Hematopoietic multipotent progenitor cell treated with erythropoietin and hydrocortisone succinate and interleukin-3 and kit ligand, for 8 days (in vitro differentiated cells): Measurements from ENCODE around the gene EPHA4.

ENCODE experiments used
- DNase-seq: peaks from one replicate; pipeline ENCODE4 v3.0.0-alpha.2; 2015

The EPHA4 gene

GRCh38 chr2:221380686-221381085 is 191.4 kb downstream of the EPHA4 start:
- no peak for DNase-seq

- no peak for DNase-seq
Measured at GRCh38 chr2:221380062-221380461, 192.0 kb downstream of the EPHA4 start.

GRCh38 chr2:221377597-221377996 is 194.5 kb downstream of the EPHA4 start:
- DNase-seq: no peak

- DNase-seq: no peak
Measured at GRCh38 chr2:221377066-221377465, 195.0 kb downstream of the EPHA4 start.

DNA sequence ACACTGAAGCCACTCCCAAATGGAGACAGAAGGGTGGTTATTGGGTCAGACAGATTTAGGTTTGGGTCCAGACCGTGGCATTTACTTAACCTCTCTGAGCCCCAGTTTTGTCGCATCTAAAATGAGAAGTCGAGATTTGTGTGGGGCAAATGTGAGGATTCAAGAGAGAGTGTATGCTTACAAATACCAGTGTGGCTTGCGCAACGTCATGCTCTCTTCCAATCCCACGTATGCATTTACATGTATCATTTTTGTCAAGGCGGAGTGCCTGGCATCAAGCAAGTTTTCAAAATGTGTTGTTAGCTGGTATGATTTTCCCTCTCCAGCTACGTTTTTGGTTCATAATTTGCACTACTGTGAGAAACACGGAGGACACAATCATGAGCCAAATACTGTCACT is 197.9 kb downstream of the EPHA4 start:
- no peak for DNase-seq

- no peak for DNase-seq
Measured at GRCh38 chr2:221372907-221373306, 199.2 kb downstream of the EPHA4 start.

GRCh38 chr2:221372159-221372884 is 199.8 kb downstream of the EPHA4 start:
- DNase-seq: no peak

DNA sequence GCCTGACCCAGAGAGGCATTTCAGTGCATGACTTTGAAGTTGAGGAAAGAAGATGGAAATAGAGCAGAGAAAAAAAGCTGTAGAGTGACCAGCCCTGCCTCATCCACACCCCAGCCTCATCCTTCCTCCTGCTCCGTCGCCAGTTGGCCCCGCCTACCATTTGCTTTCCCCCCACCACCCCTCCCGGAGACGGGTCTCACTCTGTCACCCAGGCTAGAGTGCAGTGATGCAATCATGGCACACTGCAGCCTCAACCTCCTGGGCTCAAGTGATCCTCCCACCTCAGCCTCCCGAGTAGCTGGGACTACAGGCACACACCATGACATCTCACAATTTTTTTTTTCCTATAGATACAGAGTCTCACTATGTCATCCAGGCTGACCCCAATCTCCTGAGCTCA is 200.8 kb downstream of the EPHA4 start:
- no peak for DNase-seq

- no peak for DNase-seq
Measured at GRCh38 chr2:221370857-221371211, 201.3 kb downstream of the EPHA4 start.

DNA sequence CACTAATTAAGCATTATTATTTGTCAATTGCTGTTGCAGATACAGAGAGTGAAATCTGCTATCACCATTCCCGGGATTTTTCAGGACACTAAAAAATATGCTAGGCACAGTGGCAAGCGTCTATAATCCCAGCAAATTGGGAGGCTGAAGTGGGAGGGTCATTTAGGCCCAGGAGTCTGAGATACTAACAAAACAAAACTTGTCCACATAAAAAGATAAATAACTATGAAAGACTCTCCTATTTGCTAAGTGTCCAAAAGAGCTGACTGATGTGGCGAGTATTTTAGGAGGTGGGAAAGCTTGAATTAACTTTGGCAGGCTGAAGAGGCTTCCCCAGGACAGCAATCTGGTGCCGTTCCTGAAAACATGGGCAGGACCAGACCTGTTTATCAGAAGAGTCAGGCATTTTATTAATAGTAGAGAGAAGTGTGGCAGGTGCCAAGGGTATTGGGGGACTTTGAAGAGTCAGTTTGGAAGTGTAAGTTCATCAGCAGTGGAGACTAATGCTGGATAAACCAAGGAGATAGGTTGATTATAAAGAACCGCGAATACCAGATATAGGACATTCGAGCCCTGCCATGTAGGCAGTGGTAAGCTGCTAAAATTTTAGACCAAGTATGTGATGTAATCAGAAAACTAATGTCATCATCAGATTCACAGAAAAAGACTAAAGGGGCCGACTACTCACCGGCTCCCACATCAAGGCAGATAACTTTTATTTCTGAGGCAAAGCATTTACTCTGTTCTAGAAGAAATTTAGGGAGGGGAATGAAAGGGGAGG is 201.8 kb downstream of the EPHA4 start:
- DNase-seq: no peak
